Activated T-helper 1 cell treated with anti-CD3 and anti-CD28 coated beads, Interleukin-2, amount 50 U/mL, for 16 hours (primary cell): ENCODE results near the gene XPNPEP1.
A peak's percentile ranks its signal among the peaks of the same experiment; 100 is the strongest.
"Not testable (repeated sequence)": the region's sequence is repeated elsewhere in the genome, so short reads cannot be mapped to it uniquely, and the experiment has no call there.

Source experiments
- DNase-seq, 2 donors: peaks; one replicate each; pipeline ENCODE4 v3.0.0-alpha.2; 2020; ENCODE audit warnings: low read depth in 1 of 2, low spot score in 1 of 2

The XPNPEP1 gene

DNA sequence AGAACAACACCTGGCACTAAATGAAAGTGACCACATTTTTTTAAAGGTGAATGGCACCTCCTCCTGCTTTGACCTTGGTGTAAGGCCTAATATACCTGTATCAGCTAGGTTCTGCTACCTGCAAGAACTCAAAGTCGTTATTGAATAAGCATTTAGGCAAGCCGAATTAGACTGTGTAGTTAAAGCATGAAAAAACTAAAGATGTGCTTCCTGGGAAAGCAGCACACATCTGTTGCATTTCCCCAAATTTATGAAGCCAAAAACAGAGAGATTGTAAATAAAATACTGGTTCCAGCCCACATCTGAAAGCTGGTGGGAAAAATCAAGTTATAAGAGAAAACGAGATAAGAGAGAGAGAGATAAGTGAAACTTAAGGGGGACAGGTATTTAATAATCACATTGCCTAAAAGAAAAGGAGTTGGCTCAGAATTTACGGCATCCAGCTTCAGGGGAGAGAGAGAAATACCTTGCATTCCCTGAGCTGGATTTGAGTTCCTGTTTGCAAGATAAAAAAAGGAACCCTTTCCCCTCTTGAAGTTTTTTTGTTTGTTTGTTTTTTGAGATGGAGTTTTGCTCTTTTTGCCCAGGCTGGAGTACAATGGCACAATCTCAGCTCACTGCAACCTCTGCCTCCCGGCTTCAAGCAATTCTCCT is 1.8 kb upstream of the XPNPEP1 start:
- no peak for DNase-seq

- no peak for DNase-seq
Observed at GRCh38 chr10:109924087-109924486, 776 bp upstream of the XPNPEP1 start.

DNA sequence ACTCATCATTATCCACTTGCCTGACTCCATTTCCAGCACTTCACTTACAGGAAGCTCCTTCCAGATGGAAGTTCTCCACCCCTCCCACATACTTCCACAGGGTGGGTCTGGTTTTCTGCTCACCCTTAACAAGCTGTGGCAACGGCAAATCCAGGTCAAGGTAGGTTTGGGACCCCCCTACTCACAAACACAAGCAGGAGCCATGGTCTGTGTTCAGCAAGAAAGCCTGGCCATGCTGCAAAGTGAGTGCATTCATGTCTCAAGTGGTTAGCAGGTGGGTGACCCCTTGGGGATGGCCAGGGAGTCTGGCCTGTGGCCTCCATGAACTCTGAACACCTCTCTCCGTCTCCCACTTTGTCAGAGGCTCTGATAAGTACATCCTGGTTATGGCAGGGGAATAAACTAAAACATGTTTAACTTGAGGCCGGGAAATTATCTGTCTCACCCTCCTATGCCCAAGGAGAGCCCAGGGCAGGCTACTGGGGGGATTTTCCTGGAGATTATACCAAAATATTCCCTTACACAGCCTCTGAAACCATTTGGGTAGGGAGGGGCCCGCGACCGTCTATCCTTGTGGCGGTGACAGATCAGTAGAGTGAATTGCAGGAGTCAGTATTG is 844 bp downstream of the XPNPEP1 start:
- no peak for DNase-seq

- DNase-seq: no peak
Observed at GRCh38 chr10:109920016-109920415, 3.3 kb downstream of the XPNPEP1 start.

GRCh38 chr10:109919220-109919619 is 4.1 kb downstream of the XPNPEP1 start:
- no peak for DNase-seq

GRCh38 chr10:109918707-109919106 is 4.6 kb downstream of the XPNPEP1 start:
- not testable (repeated sequence) for DNase-seq

GRCh38 chr10:109915566-109915965 is 7.7 kb downstream of the XPNPEP1 start:
- DNase-seq: no peak

DNA sequence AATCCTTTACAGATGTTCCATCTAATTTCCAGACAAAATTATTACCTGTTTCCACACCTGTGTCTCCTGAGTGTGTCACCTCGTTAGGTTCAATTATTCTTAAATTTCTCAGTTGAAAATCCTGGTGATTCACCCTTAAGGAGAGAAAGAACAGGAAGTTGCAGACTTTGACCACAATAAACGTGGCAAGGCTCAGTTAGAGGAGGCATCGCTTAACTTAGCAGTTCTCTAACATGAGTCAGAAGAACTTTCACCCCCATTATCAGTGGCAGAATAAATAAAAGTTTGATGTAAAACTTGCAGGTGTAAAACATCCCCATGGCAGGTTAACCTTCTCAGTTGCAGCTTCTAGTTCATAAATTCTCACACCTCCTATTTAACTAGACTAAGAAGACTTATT is 8.3 kb downstream of the XPNPEP1 start:
- DNase-seq: peak in 1 of 2 donors; percentile 16

- DNase-seq: no peak
Observed at GRCh38 chr10:109913306-109913892, 9.9 kb downstream of the XPNPEP1 start.

DNA sequence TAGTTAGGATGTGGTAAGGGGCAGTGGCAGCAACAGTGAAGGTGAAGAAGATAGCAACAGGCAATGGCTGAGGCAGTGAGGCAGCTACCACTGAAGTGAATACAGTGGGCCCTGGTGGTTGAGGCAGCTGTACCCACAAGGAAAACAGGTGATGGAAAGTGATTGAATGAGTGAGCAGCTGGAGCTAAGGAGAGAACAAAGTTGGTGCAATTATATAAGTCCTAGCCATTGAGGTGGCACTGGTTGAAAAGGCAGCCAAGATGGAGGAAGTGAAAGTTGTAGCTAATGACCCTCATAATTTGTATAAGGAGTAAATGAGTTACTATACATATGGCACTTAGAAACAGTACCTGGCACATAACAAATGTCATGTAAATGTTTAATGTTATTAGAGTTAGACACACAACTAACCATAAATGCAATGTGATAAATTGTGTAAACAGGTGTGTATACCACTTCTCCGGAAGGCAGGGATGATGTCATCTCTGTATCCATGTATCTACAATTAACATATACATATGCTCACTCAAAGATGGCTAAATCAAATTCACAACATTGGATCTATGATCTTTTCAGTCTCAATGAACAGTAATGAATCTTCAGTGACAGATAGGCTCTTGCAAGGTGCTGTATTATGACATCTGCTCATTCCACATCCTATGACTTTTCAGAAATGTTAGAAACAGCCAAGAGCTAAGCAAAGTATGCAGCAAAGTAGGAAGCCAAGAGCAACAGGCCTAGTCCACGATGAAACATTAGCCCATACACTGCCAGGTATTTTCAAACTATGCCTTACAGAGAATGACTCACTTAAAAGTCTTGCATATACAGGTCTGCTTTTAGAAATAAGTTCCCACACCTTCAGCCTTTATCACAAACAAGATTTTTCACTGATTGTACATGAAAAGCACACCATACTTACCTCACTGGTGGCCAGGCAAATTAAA is 10.7 kb downstream of the XPNPEP1 start:
- no peak for DNase-seq

DNA sequence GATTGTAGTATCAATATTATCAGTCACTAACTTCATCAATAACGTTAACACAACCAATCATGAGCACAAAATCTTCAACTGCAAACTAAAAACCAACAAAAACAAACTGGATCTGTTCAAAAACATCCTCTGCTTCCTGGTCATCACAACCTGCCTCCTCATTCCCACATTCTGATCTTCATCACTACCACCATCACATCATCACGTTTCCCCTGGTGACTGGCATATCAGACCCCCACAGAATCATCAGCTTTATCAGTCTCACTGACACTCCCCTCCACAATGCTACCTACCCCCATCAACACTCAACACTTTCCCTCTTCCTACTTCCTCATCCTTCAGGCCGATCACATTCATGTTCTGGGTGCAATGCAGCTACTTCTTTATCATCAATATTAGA is 11.4 kb downstream of the XPNPEP1 start:
- DNase-seq: no peak

- DNase-seq: no peak
Observed at GRCh38 chr10:109906316-109906715, 17.0 kb downstream of the XPNPEP1 start.

- no peak for DNase-seq
Observed at GRCh38 chr10:109904397-109904796, 18.9 kb downstream of the XPNPEP1 start.

- DNase-seq: no peak
Observed at GRCh38 chr10:109902992-109903947, 20.0 kb downstream of the XPNPEP1 start.

DNA sequence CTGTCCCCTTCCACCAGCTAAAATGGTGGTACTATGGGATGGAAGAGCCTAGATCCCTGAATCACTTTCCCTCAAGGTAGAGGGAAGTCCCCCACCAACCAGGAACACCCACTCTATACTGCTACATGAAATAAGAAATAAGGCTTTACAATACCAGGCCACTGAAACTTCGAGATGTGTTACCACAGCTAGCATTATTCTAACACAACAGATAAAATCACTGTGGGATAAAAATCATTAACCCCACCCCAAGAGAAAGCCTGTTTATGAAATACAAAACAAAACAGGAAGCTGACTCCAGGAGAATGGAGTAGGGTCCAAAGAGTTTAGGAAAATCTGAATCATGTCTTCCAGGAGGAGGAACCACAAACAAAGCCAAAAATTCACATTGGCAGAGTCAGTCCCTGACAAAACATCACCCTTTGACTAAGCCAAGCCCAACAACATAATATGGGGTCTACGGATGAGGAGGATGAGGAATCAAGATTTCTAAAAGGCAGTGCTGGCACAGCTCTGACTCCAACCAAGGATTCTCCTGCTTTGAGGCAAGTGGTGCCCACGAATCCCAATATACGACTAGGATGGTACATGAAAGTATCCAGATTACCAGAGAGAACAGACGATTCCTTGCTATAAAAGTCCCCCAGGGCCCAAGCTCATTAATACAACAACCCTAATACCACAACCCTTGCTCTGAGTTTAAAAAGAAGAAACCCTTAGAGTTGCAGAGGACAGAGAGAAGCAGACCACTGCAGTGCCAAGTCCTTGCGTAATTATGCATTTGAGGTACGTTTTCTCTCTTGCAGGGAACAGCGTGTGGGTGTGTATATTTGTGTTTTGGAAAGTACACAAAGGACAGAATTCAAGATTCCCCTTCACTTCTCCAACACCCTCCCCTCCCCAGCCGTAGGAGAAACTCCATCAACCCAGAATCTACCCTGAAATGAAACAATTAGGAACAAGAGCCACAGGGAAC is 23.7 kb downstream of the XPNPEP1 start:
- DNase-seq: no peak

DNA sequence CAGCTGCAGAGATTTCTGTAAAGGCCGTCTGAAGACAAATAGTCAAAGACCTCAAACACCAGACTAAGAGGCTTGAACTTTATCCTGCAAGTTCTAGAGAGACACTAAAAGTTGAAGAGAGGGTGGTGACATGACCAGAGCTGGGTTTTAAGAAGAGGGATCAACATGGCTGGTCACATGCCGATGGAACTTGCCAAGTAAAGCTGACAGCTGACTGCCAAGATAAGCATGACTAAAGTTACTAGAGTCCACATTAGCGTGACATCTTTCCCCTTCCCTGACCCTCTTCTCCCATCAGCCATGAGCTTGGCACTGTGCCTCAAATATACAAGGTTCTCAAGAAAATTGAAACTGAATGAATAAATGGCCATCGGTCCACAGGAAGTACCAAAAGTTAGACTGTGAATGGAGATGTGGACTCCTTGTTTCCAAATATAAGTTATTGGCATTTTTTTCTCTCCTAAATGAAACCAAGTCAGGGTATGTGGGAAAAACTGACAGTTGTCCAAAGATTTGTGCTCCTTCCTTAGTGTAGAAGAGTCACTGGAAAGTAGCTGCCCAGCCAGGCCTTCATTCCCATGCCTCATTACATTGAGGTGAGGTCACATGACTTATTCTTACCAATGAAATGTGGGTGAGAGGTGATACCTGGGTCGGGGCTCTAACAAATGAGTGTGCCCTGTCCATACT is 24.5 kb downstream of the XPNPEP1 start:
- DNase-seq: no peak

- DNase-seq: no peak
Observed at GRCh38 chr10:109898007-109898406, 25.3 kb downstream of the XPNPEP1 start.

GRCh38 chr10:109895848-109896247 is 27.5 kb downstream of the XPNPEP1 start:
- no peak for DNase-seq
